Measurements from ENCODE around the gene ZBTB12. TPM values are rescaled to one million over a fixed set of nuclear protein-coding genes. Genes with fewer than 3 reads are reported as not detected.
A peak's percentile ranks its signal among the peaks of the same experiment; 100 is the strongest.

Gene ZBTB12
- total and polyA plus RNA-seq, 2 of the 13 experiments (the other 11 are each of a cell fraction or from before 2014, with no cell fraction given): 4.8 to 6.0 TPM

DNA sequence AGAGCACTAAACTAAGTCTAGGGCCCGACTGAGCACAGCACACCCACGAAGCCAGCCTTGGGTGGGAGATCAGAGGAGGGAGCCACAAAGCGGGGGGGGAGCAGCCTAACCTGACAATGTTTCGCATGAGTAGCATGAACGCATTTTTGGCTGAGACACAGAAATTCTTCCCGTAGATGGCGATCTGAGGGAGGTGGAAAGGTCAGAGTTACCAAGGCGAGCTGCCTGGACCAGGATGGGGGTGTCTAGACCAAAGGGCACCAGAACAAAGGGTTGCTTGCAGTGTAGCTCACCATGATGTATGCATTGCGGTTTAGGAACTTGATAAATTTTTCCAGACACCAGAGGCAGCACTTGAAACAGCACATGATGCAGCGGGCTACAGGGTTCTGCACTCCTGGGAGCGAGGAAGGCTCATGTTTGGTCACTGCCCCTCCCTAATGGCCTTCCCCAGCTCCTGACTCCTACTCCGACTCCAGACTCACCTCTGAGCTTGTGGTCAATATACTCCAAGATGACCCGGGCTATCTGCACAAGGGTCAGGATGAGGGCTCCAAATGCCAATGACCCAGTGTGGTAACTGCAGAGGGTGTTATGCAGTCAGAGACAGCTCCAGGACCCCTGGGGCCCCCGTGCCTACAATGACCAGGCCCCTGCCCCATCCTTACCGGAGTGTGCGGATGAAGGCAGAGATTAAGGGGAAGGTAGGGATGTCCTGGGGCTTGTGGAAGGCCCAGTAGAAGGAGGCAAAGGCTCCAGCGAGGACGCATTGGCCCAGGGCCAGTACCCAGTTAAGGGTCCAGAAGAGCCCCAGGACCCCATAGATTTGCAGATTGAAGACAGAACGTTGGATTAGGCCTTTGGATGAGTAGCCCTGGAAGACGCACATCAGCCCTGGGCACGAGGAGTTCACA is 36.4 kb downstream of the ZBTB12 start (continued):
- no peak; the same call in 1 of the 2 replicates for TF ChIP-seq ZNF644 (CRISPR knock-in tag; IDR thresholded peaks at IDR 0.05; ENCODE audit: low read depth)
- TF ChIP-seq ONECUT2 (CRISPR knock-in tag; IDR thresholded peaks at IDR 0.05): peak; percentile 70; the same call in 1 of the 2 replicates
- peak; percentile 50; the same call in 1 of the 2 replicates for TF ChIP-seq TAF1 (CRISPR knock-in tag; IDR thresholded peaks at IDR 0.05)
- no peak for TF ChIP-seq ZSCAN22 (CRISPR knock-in tag; IDR thresholded peaks at IDR 0.05)
- no peak for TF ChIP-seq ZNF577 (CRISPR knock-in tag; IDR thresholded peaks at IDR 0.05; ENCODE audit: borderline replicate concordance, low read depth)
- TF ChIP-seq RFXAP (CRISPR knock-in tag; IDR thresholded peaks at IDR 0.05; ENCODE audit: borderline replicate concordance): peak; percentile 89; the same call in 1 of the 2 replicates
- no peak for TF ChIP-seq FOXM1 (CRISPR knock-in tag; IDR thresholded peaks at IDR 0.05)
- TF ChIP-seq, protein P1, sequence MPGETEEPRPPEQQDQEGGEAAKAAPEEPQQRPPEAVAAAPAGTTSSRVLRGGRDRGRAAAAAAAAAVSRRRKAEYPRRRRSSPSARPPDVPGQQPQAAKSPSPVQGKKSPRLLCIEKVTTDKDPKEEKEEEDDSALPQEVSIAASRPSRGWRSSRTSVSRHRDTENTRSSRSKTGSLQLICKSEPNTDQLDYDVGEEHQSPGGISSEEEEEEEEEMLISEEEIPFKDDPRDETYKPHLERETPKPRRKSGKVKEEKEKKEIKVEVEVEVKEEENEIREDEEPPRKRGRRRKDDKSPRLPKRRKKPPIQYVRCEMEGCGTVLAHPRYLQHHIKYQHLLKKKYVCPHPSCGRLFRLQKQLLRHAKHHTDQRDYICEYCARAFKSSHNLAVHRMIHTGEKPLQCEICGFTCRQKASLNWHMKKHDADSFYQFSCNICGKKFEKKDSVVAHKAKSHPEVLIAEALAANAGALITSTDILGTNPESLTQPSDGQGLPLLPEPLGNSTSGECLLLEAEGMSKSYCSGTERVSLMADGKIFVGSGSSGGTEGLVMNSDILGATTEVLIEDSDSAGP (CRISPR knock-in tag; IDR thresholded peaks at IDR 0.05; ENCODE audit: borderline replicate concordance): peak; percentile 88; the same call in 1 of the 2 replicates
- peak; percentile 67; the same call in 1 of the 2 replicates for TF ChIP-seq LCORL (IDR thresholded peaks at IDR 0.05)
- peak; percentile 99 for TF ChIP-seq LCORL (CRISPR knock-in tag; IDR thresholded peaks at IDR 0.05)
- TF ChIP-seq ZNF776 (CRISPR knock-in tag; IDR thresholded peaks at IDR 0.05): no peak
- TF ChIP-seq REL (CRISPR knock-in tag; conservative IDR thresholded peaks at IDR 0.05): no peak
- peak; percentile 87 for TF ChIP-seq TCF7L2 (IDR thresholded peaks at IDR 0.05; ENCODE audit: low read depth, low read length)
- no peak for TF ChIP-seq KAT2B (IDR thresholded peaks at IDR 0.05; ENCODE audit: borderline replicate concordance, low read depth, low read length)
- no peak for TF ChIP-seq MED8 (CRISPR knock-in tag; IDR thresholded peaks at IDR 0.05; ENCODE audit: insufficient replicate concordance)
- no peak for TF ChIP-seq FIP1L1 (IDR thresholded peaks at IDR 0.05; ENCODE audit: borderline replicate concordance, insufficient read depth, low read depth, low read length)
- TF ChIP-seq, protein P2, sequence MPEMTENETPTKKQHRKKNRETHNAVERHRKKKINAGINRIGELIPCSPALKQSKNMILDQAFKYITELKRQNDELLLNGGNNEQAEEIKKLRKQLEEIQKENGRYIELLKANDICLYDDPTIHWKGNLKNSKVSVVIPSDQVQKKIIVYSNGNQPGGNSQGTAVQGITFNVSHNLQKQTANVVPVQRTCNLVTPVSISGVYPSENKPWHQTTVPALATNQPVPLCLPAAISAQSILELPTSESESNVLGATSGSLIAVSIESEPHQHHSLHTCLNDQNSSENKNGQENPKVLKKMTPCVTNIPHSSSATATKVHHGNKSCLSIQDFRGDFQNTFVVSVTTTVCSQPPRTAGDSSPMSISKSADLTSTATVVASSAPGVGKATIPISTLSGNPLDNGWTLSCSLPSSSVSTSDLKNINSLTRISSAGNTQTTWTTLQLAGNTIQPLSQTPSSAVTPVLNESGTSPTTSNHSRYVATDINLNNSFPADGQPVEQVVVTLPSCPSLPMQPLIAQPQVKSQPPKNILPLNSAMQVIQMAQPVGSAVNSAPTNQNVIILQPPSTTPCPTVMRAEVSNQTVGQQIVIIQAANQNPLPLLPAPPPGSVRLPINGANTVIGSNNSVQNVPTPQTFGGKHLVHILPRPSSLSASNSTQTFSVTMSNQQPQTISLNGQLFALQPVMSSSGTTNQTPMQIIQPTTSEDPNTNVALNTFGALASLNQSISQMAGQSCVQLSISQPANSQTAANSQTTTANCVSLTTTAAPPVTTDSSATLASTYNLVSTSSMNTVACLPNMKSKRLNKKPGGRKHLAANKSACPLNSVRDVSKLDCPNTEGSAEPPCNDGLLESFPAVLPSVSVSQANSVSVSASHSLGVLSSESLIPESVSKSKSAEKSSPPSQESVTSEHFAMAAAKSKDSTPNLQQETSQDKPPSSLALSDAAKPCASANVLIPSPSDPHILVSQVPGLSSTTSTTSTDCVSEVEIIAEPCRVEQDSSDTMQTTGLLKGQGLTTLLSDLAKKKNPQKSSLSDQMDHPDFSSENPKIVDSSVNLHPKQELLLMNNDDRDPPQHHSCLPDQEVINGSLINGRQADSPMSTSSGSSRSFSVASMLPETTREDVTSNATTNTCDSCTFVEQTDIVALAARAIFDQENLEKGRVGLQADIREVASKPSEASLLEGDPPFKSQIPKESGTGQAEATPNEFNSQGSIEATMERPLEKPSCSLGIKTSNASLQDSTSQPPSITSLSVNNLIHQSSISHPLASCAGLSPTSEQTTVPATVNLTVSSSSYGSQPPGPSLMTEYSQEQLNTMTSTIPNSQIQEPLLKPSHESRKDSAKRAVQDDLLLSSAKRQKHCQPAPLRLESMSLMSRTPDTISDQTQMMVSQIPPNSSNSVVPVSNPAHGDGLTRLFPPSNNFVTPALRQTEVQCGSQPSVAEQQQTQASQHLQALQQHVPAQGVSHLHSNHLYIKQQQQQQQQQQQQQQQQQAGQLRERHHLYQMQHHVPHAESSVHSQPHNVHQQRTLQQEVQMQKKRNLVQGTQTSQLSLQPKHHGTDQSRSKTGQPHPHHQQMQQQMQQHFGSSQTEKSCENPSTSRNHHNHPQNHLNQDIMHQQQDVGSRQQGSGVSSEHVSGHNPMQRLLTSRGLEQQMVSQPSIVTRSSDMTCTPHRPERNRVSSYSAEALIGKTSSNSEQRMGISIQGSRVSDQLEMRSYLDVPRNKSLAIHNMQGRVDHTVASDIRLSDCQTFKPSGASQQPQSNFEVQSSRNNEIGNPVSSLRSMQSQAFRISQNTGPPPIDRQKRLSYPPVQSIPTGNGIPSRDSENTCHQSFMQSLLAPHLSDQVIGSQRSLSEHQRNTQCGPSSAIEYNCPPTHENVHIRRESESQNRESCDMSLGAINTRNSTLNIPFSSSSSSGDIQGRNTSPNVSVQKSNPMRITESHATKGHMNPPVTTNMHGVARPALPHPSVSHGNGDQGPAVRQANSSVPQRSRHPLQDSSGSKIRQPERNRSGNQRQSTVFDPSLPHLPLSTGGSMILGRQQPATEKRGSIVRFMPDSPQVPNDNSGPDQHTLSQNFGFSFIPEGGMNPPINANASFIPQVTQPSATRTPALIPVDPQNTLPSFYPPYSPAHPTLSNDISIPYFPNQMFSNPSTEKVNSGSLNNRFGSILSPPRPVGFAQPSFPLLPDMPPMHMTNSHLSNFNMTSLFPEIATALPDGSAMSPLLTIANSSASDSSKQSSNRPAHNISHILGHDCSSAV (CRISPR knock-in tag; IDR thresholded peaks at IDR 0.05; ENCODE audit: borderline replicate concordance): no peak
- TF ChIP-seq ZNF430 (CRISPR knock-in tag; IDR thresholded peaks at IDR 0.05): no peak; the same call in 1 of the 2 replicates
- no peak for TF ChIP-seq ZNF530 (CRISPR knock-in tag; IDR thresholded peaks at IDR 0.05; ENCODE audit: low read depth)
- TF ChIP-seq ZNF431 (CRISPR knock-in tag; IDR thresholded peaks at IDR 0.05; ENCODE audit: borderline replicate concordance, low read depth): 0 out of 2 replicates have a peak, but pooled peaks have one; percentile 65

Measured in HepG2 (cell line).